Right lobe of liver (tissue), 6 donors: Measurements from ENCODE around the gene CAMSAP2. TPM values are rescaled to one million over a fixed set of nuclear protein-coding genes. Genes with fewer than 3 reads are reported as not detected.

Experiments used
- ATAC-seq, 4 donors: fragments of 200-7000 bp; cut with Tn5 transposase; one replicate each; pipeline ENCODE4 v1.9.1; 2020; ENCODE audit warnings: mild to moderate bottlenecking in 4 of 4, moderate library complexity in 4 of 4
- DNase-seq, 3 donors: peaks; one replicate each; pipeline ENCODE4 v3.0.0-alpha.2; 2020
- H3K27ac ChIP-seq, 3 donors: fragments of 200-600 bp; one replicate each; pipeline ENCODE4 v1.8.0; 2022
- H3K27me3 ChIP-seq, 2 donors: fragments of 200-600 bp; one replicate each; pipeline ENCODE4 v1.8.0; 2022
- H3K36me3 ChIP-seq, 4 donors: fragments of 200-600 bp; sonication (generic) in 1 of 4; one replicate each; pipeline versions ENCODE4 v1.5.1 to v1.8.0; 2017 to 2022; ENCODE audit warnings: control low read depth in 1 of 4
- H3K4me1 ChIP-seq, 4 donors: fragments of 200-600 bp; sonication (generic) in 1 of 4; one replicate each; pipeline versions ENCODE4 v1.5.1 to v1.8.0; 2017 to 2022; ENCODE audit warnings: control low read depth in 1 of 4
- H3K4me3 ChIP-seq, 3 donors: fragments of 200-600 bp; one replicate each; pipeline ENCODE4 v1.8.0; 2022
- H3K9me3 ChIP-seq, 4 donors: fragments of 200-600 bp; sonication (generic) in 1 of 4; one replicate each; pipeline versions ENCODE4 v1.5.1 to v1.8.0; 2017 to 2022; ENCODE audit warnings: control low read depth in 1 of 4
- POLR2A ChIP-seq: fragments of 450-650 bp; IDR thresholded peaks from one replicate; pipeline ENCODE4 v1.6.1; 2017; ENCODE audit warnings: antibody characterized with exemption, mild to moderate bottlenecking
- WGBS: methylation state at CpG from one replicate; pipeline ENCODE4 v1.1.6; 2018; ENCODE audit warnings: low coverage, low lambda C conversion rate; ENCODE audit not compliant: insufficient coverage; ENCODE audit errors: missing lambda C conversion rate; 5-methylcytosine and 5-hydroxymethylcytosine counted together
- intact Hi-C, 2 donors: fragments of 100-400 bp; cut with DNase I; formaldehyde crosslinking; loops; one replicate each; pipeline versions ENCODE4 v1.11.2 to v1.14.1; 2022
- total RNA-seq, 6 experiments: library from RNA; depleted of rRNA in 2 of 6; stranded (reverse); fragments of >200 nt in 2 of 6; fragmentation: NEBNext Ultra II Directional in 3 of 6; extraction: Animal tissue kit (Norgen Biotek cat#: 25700) in 3 of 6; gene quantifications; one replicate each; pipeline versions ENCODE4 v1.1.0 to v1.2.4, GENCODE V29; 2016 to 2023
- TF ChIP-seq, protein P1 (sequence below), 4 donors: fragments of 200-600 bp in 3 of 4; fragments of 450-650 bp in 1 of 4; IDR thresholded peaks; one replicate each; pipeline versions ENCODE4 v1.5.1 to v1.8.0; 2016 to 2022; ENCODE audit warnings: antibody characterized with exemption in 4 of 4, mild to moderate bottlenecking in 2 of 4
- donor health status: DM: no; HTN: yes; CAD: no.
- donor health status: DM: no; HTN: no; CAD: no.
- donor health status: DM: no; HTN: no; CAD: no.
- donor health status: DM: no; HTN: yes; CAD: no.
- donor health status: DM: no; HTN: yes; CAD: no.

Gene CAMSAP2
- total RNA-seq, 6 experiments from 2014 or later = 4.0 to 12.5 (median 8.0) TPM

DNA sequence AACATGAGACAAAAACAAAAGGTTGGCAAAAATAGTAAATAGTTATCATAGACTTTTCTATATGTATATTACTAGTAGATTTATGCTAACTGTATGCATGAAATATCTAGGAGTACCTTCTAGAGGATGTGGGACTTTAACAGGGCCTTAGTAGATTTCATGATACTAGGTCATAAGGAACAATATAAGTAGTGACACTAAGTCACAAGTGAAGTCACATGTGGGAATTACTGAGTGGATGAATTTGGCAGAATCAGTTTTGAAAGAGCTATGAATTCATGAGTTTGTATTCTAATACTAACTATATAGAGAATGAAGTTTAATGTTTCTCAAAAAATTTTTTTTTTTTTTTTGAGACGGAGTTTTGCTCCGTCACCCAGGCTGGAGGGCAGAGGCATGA lies 81.0 kb downstream of the CAMSAP2 start:
- Histone ChIP-seq H3K27ac (no peak overlapping the region), H3K4me3 (no peak overlapping the region), H3K27me3 (no peaks in the 10 kb centered on the region), H3K9me3 (no peaks in the 10 kb centered on the region), H3K4me1 (no peaks in the 10 kb centered on the region), H3K36me3 (no peaks in the 10 kb centered on the region)
- intact Hi-C loops = no loop called here
- DNase-seq (no peak), ATAC-seq (no peak)
- no peak for TF ChIP-seq POLR2A
- TF ChIP-seq, protein P1, sequence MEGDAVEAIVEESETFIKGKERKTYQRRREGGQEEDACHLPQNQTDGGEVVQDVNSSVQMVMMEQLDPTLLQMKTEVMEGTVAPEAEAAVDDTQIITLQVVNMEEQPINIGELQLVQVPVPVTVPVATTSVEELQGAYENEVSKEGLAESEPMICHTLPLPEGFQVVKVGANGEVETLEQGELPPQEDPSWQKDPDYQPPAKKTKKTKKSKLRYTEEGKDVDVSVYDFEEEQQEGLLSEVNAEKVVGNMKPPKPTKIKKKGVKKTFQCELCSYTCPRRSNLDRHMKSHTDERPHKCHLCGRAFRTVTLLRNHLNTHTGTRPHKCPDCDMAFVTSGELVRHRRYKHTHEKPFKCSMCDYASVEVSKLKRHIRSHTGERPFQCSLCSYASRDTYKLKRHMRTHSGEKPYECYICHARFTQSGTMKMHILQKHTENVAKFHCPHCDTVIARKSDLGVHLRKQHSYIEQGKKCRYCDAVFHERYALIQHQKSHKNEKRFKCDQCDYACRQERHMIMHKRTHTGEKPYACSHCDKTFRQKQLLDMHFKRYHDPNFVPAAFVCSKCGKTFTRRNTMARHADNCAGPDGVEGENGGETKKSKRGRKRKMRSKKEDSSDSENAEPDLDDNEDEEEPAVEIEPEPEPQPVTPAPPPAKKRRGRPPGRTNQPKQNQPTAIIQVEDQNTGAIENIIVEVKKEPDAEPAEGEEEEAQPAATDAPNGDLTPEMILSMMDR (IDR thresholded peaks at IDR 0.05) = no peak
- 80% methylated on average over 1 of the region's 2 CpGs for WGBS

DNA sequence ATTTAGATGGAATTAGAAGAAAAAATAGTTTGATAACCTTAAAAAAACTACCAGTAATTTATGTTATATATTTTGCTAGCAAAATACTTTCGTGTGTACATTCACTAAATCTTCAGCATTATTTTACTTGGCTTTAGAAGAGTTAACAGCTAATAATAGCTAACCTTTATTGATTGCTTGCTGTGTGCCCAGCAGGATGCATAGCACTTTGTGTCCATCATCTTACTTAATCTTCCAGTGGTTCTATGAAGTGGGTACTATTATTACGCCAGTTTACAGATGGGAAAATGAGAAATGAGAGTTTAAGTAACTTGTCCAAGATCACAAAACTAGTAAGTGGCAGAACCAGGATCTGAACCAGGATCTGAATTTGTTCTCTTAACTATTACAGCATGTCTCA lies 92.4 kb downstream of the CAMSAP2 start:
- no peaks in the 10 kb centered on the region for H3K27me3 ChIP-seq
- TF ChIP-seq, protein P1 (IDR thresholded peaks at IDR 0.05) = no peak
- TF ChIP-seq POLR2A = no peak
- WGBS = 81% methylated on average over 2 of the region's 2 CpGs
- H3K4me3 ChIP-seq = no peak overlapping the region
- no peaks in the 10 kb centered on the region for H3K9me3 ChIP-seq
- H3K27ac ChIP-seq = no peak overlapping the region
- intact Hi-C loops = no loop called here
- no peaks in the 10 kb centered on the region for H3K36me3 ChIP-seq
- H3K4me1 ChIP-seq = no peaks in the 10 kb centered on the region
- no peak for DNase-seq
- no peak for ATAC-seq

DNA sequence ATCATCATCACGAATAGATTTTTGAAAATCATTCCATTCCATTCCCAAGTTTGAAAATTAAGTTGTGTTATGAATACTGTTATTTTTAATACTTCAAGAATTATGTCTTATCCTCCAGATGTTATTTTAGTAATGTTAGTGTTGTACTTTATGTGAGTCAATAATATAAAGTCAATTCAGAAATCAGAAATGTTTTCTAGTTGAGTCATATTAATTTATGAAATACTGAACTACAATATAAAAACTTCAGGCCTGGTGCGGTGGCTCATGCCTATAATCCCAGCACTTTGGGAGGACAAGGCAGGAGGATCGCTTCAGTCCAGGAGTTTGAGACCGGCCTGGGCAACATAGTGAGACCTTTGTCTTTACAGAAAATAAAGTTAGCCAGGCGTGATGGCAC lies 95.7 kb downstream of the CAMSAP2 start:
- no peaks in the 10 kb centered on the region for H3K4me1 ChIP-seq
- H3K9me3 ChIP-seq = peaks cover 0 to 4% (median 0%) of the 10 kb centered on the region in 4 donors
- H3K27me3 ChIP-seq = no peaks in the 10 kb centered on the region
- TF ChIP-seq, protein P1 (IDR thresholded peaks at IDR 0.05) = no peak
- TF ChIP-seq POLR2A = no peak
- intact Hi-C loops = no loop called here
- no peak overlapping the region for H3K4me3 ChIP-seq
- H3K27ac ChIP-seq = no peak overlapping the region
- DNase-seq (no peak), ATAC-seq (no peak)
- 90% methylated on average over 5 of the region's 5 CpGs for WGBS
- H3K36me3 ChIP-seq = no peaks in the 10 kb centered on the region

DNA sequence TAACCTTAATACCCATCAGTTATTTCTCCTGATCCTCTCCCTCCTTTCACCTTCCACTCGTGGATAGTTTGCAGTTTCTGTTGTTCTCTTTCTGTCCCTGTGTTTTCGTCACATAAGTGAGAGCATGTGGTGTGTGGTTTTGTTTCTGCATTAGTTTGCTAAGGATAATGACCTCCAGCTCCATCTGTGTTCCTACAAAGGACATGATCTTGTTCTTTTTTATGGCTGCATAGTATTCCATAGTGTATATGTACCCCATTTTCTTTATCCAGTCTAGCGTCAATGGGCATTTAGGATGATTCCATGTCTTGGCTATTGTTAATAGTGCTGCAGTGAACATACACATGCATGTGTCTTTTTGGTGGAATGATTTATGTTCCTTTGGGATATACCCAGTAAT lies 97.5 kb downstream of the CAMSAP2 start:
- Histone ChIP-seq H3K4me1 (no peaks in the 10 kb centered on the region), H3K4me3 (no peak overlapping the region), H3K27ac (no peak overlapping the region), H3K9me3 (peaks cover 0 to 4% (median 0%) of the 10 kb centered on the region in 4 donors), H3K36me3 (no peaks in the 10 kb centered on the region), H3K27me3 (no peaks in the 10 kb centered on the region)
- DNase-seq (no peak), ATAC-seq (no peak)
- WGBS = 86% methylated on average over 2 of the region's 3 CpGs
- intact Hi-C loops = no loop called here
- TF ChIP-seq, protein P1 (IDR thresholded peaks at IDR 0.05) = no peak
